Activated CD8-positive, alpha-beta T cell treated with anti-CD3 and anti-CD28 coated beads for 36 hours (primary cell): ENCODE measurements around the gene RRP1. TPM values are rescaled to one million over a fixed set of nuclear protein-coding genes. Genes with fewer than 3 reads are reported as not detected.

Experiments
- ATAC-seq: fragments of 200-7000 bp; cut with Tn5 transposase; one replicate; pipeline ENCODE4 v1.10.0; 2021; ENCODE audit warnings: mild to moderate bottlenecking, moderate library complexity
- CTCF ChIA-PET: fragments of 350-600 bp; sonication (Branson Sonifier 250); formaldehyde crosslinking; loops from one replicate; lab custom pipeline; 2021; ENCODE audit warnings: antibody characterized with exemption; lab: Charles Lee
- POLR2A ChIA-PET: fragments of 350-600 bp; sonication (Branson Sonifier 250); formaldehyde crosslinking; loops from one replicate; lab custom pipeline; 2021; ENCODE audit warnings: antibody characterized with exemption; lab: Charles Lee
- DNase-seq: peaks from one replicate; pipeline ENCODE4 v3.0.0-alpha.2; 2020
- H3K27ac Mint-ChIP-seq: one replicate; pipeline ENCODE4 v1.8.0; 2021; ENCODE audit warnings: mild to moderate bottlenecking, mixed read lengths
- H3K27me3 Mint-ChIP-seq: one replicate; pipeline ENCODE4 v1.8.0; 2021; ENCODE audit warnings: mixed read lengths
- H3K36me3 Mint-ChIP-seq: one replicate; pipeline ENCODE4 v1.8.0; 2021; ENCODE audit warnings: low read depth, mixed read lengths
- H3K4me1 Mint-ChIP-seq: one replicate; pipeline ENCODE4 v1.8.0; 2021; ENCODE audit warnings: low read depth, mixed read lengths
- H3K4me3 Mint-ChIP-seq: one replicate; pipeline ENCODE4 v1.8.0; 2021; ENCODE audit warnings: mild to moderate bottlenecking, moderate library complexity, mixed read lengths
- H3K9me3 Mint-ChIP-seq: one replicate; pipeline ENCODE4 v1.8.0; 2021; ENCODE audit warnings: mixed read lengths
- CTCF ChIP-seq: fragments of 200-600 bp; IDR thresholded peaks from one replicate; pipeline ENCODE4 v1.8.0; 2022; ENCODE audit warnings: antibody characterized with exemption, mild to moderate bottlenecking
- intact Hi-C: fragments of 100-400 bp; cut with micrococcal nuclease; formaldehyde crosslinking; loops from one replicate; pipeline ENCODE4 v1.10.0; 2022
- total RNA-seq, 2 experiments: library from RNA; stranded (reverse); gene quantifications; one replicate each; pipeline ENCODE4 v1.2.3, GENCODE V29; 2021

Gene RRP1
- total RNA-seq, 2 experiments from 2014 or later: 61.1 to 62.9 TPM

GRCh38 chr21:43845386-43845785 is 56.0 kb downstream of the RRP1 start:
- DNase-seq (no peak), ATAC-seq (no peak)
- ChIA-PET POLR2A (no interaction called here), CTCF (interaction anchor here (1.1 to 1.7 kb wide), 2 partner anchors 29 to 96 kb away, joined by 3 to 6 read pairs; no protein-coding TSS in a partner anchor)
- no peak for TF ChIP-seq CTCF
- intact Hi-C loops: no loop called here
- no peaks in the 10 kb centered on the region for H3K9me3 Mint-ChIP-seq
- H3K36me3 Mint-ChIP-seq: no peaks in the 10 kb centered on the region
- H3K27ac Mint-ChIP-seq: no peak overlapping the region
- no peak overlapping the region for H3K4me3 Mint-ChIP-seq
- H3K4me1 Mint-ChIP-seq: peaks cover 6% of the 10 kb centered on the region
- H3K27me3 Mint-ChIP-seq: no peaks in the 10 kb centered on the region

DNA sequence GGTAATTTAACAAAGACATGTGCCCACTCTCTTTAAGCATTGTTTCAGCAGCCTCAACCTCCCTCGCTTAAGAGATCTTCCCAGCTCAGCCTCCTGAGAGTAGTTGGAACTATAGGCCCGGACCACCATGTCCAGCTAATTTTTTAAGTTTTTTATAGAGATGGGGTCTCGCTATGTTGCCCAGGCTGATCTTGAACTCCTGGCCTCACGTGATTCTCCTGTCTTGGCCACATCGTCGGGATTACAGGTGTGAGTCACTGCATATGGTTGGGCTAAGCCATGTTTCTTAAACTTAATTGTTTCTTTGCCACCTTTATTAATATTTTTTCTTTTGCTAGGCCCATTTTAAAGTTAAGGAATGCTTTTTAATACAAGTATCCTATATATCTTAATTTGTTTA is 57.1 kb downstream of the RRP1 start:
- Mint-ChIP-seq H3K27ac (no peak overlapping the region), H3K36me3 (no peaks in the 10 kb centered on the region), H3K9me3 (peaks cover 4% of the 10 kb centered on the region), H3K4me3 (no peak overlapping the region), H3K27me3 (no peaks in the 10 kb centered on the region), H3K4me1 (peaks cover 6% of the 10 kb centered on the region)
- ATAC-seq (no peak), DNase-seq (no peak)
- POLR2A ChIA-PET: no interaction called here
- intact Hi-C loops: no loop called here
- no peak for TF ChIP-seq CTCF
- CTCF ChIA-PET: interaction anchor here (1.1 to 1.7 kb wide), 2 partner anchors 30 to 95 kb away, joined by 3 to 6 read pairs; no protein-coding TSS in a partner anchor

DNA sequence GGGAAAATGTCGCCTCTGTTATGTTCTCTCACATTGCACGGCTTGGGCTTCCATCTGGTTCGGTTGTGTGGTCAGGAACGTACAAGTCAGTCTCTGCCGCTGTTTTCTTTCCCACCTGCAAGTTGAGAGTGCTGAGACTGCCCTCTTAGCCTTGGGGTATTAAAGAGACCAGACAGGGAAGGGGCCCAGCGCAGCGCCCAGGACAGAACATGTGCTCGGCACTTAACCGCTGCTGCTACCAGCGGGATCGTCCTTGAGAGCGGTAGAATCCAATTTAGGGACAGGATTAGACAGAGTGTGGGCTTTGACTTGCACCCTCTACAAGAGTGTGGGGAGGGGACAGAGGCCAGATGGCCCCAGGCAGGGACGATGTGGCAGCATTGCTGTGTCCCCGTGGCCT is 57.9 kb downstream of the RRP1 start:
- no peak for TF ChIP-seq CTCF
- Mint-ChIP-seq H3K4me1 (peaks cover 6% of the 10 kb centered on the region), H3K36me3 (no peaks in the 10 kb centered on the region), H3K27me3 (no peaks in the 10 kb centered on the region), H3K9me3 (peaks cover 4% of the 10 kb centered on the region), H3K4me3 (no peak overlapping the region), H3K27ac (no peak overlapping the region)
- ATAC-seq (no peak), DNase-seq (no peak)
- ChIA-PET POLR2A (no interaction called here), CTCF (no interaction called here)
- intact Hi-C loops: no loop called here

GRCh38 chr21:43848771-43849170 is 59.4 kb downstream of the RRP1 start:
- CTCF ChIA-PET: interaction anchor here (1.1 kb wide), 1 partner anchor 9 kb away, joined by 4 read pairs; no protein-coding TSS in a partner anchor
- no peak for TF ChIP-seq CTCF
- no peak for DNase-seq

GRCh38 chr21:43849532-43850299 is 60.3 kb downstream of the RRP1 start:
- H3K27ac Mint-ChIP-seq: no peak overlapping the region
- POLR2A ChIA-PET: interaction anchor here (1.4 kb wide), 1 partner anchor 68 kb away, joined by 4 read pairs; no protein-coding TSS in a partner anchor
- peaks cover 4% of the 10 kb centered on the region for H3K9me3 Mint-ChIP-seq
- H3K4me1 Mint-ChIP-seq: peaks cover 8% of the 10 kb centered on the region
- DNase-seq (no peak), ATAC-seq (no peak)
- intact Hi-C loops: no loop called here
- CTCF ChIA-PET: no interaction called here
- no peak for TF ChIP-seq CTCF
- H3K27me3 Mint-ChIP-seq: peaks cover 5% of the 10 kb centered on the region
- no peaks in the 10 kb centered on the region for H3K36me3 Mint-ChIP-seq
- H3K4me3 Mint-ChIP-seq: no peak overlapping the region

More at GRCh38 chr21:43848771-43849170, 59.4 kb downstream of the RRP1 start:
- no peaks in the 10 kb centered on the region for H3K36me3 Mint-ChIP-seq
- intact Hi-C loops: no loop called here
- H3K4me1 Mint-ChIP-seq: peaks cover 2% of the 10 kb centered on the region
- peaks cover 4% of the 10 kb centered on the region for H3K9me3 Mint-ChIP-seq
- H3K27me3 Mint-ChIP-seq: peaks cover 5% of the 10 kb centered on the region
- H3K27ac Mint-ChIP-seq: no peak overlapping the region
- ATAC-seq: no peak
- POLR2A ChIA-PET: interaction anchor here (1.0 to 1.4 kb wide), 2 partner anchors 40 to 69 kb away, joined by 3 to 4 read pairs; no protein-coding TSS in a partner anchor
- no peak overlapping the region for H3K4me3 Mint-ChIP-seq
